A673 (cell line): Measurements from ENCODE around the gene CLEC4A.
"Not testable (repeated sequence)": the region's sequence is repeated elsewhere in the genome, so short reads cannot be mapped to it uniquely, and the experiment has no call there.

Experiments
- EZH2 ChIP-seq: fragments of 200-600 bp; sonication (generic); IDR thresholded peaks from 2 replicates; pipeline ENCODE4 v1.6.1; 2017; ENCODE audit warnings: borderline replicate concordance, low read depth, mild to moderate bottlenecking, mixed read lengths, antibody characterized with exemption, low read length; ENCODE audit not compliant: poor library complexity, severe bottlenecking
- TF ChIP-seq, protein P1 (sequence below): fragments of 300-800, 200-600 bp; sonication (generic); conservative IDR thresholded peaks from 2 replicates; pipeline ENCODE4 v1.5.1; 2017; ENCODE audit warnings: low read depth, mild to moderate bottlenecking, antibody characterized with exemption, low read length, moderate library complexity, mixed read lengths

DNA sequence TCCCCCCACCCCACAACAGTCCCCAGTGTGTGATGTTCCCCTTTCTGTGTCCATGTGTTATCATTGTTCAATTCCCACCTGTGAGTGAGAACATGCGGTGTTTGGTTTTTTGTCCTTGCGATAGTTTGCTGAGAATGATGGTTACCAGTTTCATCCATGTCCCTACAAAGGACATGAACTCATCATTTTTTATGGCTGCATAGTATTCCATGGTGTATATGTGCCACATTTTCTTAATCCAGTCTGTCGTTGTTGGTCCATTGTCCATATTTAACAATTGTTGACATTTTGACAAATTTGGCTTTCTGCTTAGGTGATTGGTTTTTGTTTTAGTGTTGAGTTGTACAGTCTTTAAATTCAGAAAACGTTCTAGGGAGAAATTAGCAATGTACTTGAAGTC is 10.3 kb upstream of the CLEC4A start:
- TF ChIP-seq, protein P1, sequence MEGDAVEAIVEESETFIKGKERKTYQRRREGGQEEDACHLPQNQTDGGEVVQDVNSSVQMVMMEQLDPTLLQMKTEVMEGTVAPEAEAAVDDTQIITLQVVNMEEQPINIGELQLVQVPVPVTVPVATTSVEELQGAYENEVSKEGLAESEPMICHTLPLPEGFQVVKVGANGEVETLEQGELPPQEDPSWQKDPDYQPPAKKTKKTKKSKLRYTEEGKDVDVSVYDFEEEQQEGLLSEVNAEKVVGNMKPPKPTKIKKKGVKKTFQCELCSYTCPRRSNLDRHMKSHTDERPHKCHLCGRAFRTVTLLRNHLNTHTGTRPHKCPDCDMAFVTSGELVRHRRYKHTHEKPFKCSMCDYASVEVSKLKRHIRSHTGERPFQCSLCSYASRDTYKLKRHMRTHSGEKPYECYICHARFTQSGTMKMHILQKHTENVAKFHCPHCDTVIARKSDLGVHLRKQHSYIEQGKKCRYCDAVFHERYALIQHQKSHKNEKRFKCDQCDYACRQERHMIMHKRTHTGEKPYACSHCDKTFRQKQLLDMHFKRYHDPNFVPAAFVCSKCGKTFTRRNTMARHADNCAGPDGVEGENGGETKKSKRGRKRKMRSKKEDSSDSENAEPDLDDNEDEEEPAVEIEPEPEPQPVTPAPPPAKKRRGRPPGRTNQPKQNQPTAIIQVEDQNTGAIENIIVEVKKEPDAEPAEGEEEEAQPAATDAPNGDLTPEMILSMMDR, result not testable (repeated sequence)
- not testable (repeated sequence) for TF ChIP-seq EZH2
